Liver (tissue), 9 donors: ENCODE results near the gene MPRIP. TPM values are rescaled to one million over a fixed set of nuclear protein-coding genes. Genes with fewer than 3 reads are reported as not detected.

Source experiments
- DNase-seq: peaks from one replicate; pipeline ENCODE4 v3.0.0-alpha.2; 2017; ENCODE audit warnings: low spot score
- H3K27ac ChIP-seq, 2 donors: one replicate each; pipeline ENCODE4 v1.7.0; 2013; ENCODE audit warnings: inconsistent platforms in 2 of 2, low read length in 2 of 2, control low read depth in 1 of 2, low read depth in 1 of 2, mild to moderate bottlenecking in 1 of 2
- H3K27me3 ChIP-seq, 4 donors: one replicate each; pipeline versions ENCODE4 v1.6.1 to v1.7.0; 2013; ENCODE audit warnings: low read length in 3 of 4, inconsistent platforms in 1 of 4, mild to moderate bottlenecking in 1 of 4, moderate library complexity in 1 of 4; ENCODE audit not compliant: control insufficient read depth in 4 of 4, insufficient read depth in 4 of 4
- H3K36me3 ChIP-seq, 4 donors: one replicate each; pipeline versions ENCODE4 v1.6.1 to v1.7.0; 2013; ENCODE audit warnings: low read length in 3 of 4, mild to moderate bottlenecking in 3 of 4, low read depth in 1 of 4, moderate library complexity in 1 of 4; ENCODE audit not compliant: control insufficient read depth in 4 of 4, insufficient read depth in 3 of 4
- H3K4me1 ChIP-seq, 4 donors: one replicate each; pipeline versions ENCODE4 v1.6.1 to v1.7.0; 2013; ENCODE audit warnings: low read length in 3 of 4, mild to moderate bottlenecking in 3 of 4, moderate library complexity in 1 of 4; ENCODE audit not compliant: control insufficient read depth in 4 of 4, insufficient read depth in 4 of 4
- H3K4me3 ChIP-seq, 3 donors: one replicate each; pipeline versions ENCODE4 v1.6.1 to v1.7.0; 2013; ENCODE audit warnings: low read length in 3 of 3, control low read depth in 1 of 3, low read depth in 1 of 3, mild to moderate bottlenecking in 1 of 3
- H3K9ac ChIP-seq, 2 donors: one replicate each; pipeline ENCODE4 v1.7.0; 2013; ENCODE audit warnings: low read length in 2 of 2, mild to moderate bottlenecking in 2 of 2, moderate library complexity in 2 of 2, control low read depth in 1 of 2, low read depth in 1 of 2
- H3K9me3 ChIP-seq, 4 donors: one replicate each; pipeline versions ENCODE4 v1.6.1 to v1.7.0; 2013; ENCODE audit warnings: low read length in 3 of 4; ENCODE audit not compliant: control insufficient read depth in 4 of 4
- EGR1 ChIP-seq, 2 donors: IDR thresholded peaks; 2 replicates each; pipeline ENCODE4 v1.6.1; 2016 to 2018; ENCODE audit warnings: antibody characterized with exemption in 2 of 2, low read depth in 2 of 2
- FOXA1 ChIP-seq: IDR thresholded peaks from 2 replicates; pipeline ENCODE4 v1.6.1; 2016; ENCODE audit warnings: antibody characterized with exemption
- GABPA ChIP-seq, 2 donors: IDR thresholded peaks in 1 of 2; conservative IDR thresholded peaks in 1 of 2; 2 replicates each; pipeline ENCODE4 v1.6.1; 2016; ENCODE audit warnings: antibody characterized with exemption in 2 of 2, mild to moderate bottlenecking in 1 of 2, moderate library complexity in 1 of 2
- HNF4A ChIP-seq, 2 donors: conservative IDR thresholded peaks; 2 replicates each; pipeline ENCODE4 v1.6.1; 2016; ENCODE audit warnings: antibody characterized with exemption in 2 of 2, mild to moderate bottlenecking in 2 of 2
- HNF4G ChIP-seq: IDR thresholded peaks from 2 replicates; pipeline ENCODE4 v1.6.1; 2016; ENCODE audit warnings: antibody characterized with exemption
- NR2F2 ChIP-seq: IDR thresholded peaks from 2 replicates; pipeline ENCODE4 v1.6.1; 2016; ENCODE audit warnings: antibody characterized with exemption
- RAD21 ChIP-seq, 2 donors: IDR thresholded peaks; 2 replicates each; pipeline ENCODE4 v1.6.1; 2016; ENCODE audit warnings: antibody characterized with exemption in 2 of 2, mild to moderate bottlenecking in 2 of 2
- RXRA ChIP-seq, 2 donors: IDR thresholded peaks; 2 replicates each; pipeline ENCODE4 v1.6.1; 2017 to 2018; ENCODE audit warnings: antibody characterized with exemption in 2 of 2, mild to moderate bottlenecking in 1 of 2
- SP1 ChIP-seq: IDR thresholded peaks from 2 replicates; pipeline ENCODE4 v1.6.1; 2018; ENCODE audit warnings: antibody characterized with exemption, mild to moderate bottlenecking
- TAF1 ChIP-seq: conservative IDR thresholded peaks from 2 replicates; pipeline ENCODE4 v1.6.1; 2016; ENCODE audit warnings: antibody characterized with exemption, mild to moderate bottlenecking
- YY1 ChIP-seq: IDR thresholded peaks from 2 replicates; pipeline ENCODE4 v1.6.1; 2016; ENCODE audit warnings: antibody characterized with exemption, mild to moderate bottlenecking
- ZBTB33 ChIP-seq: IDR thresholded peaks from 2 replicates; pipeline ENCODE4 v1.6.1; 2016; ENCODE audit warnings: antibody characterized with exemption
- WGBS: extraction: QIAGEN DNeasy Blood & Tissue Kit; methylation state at CpG from one replicate; pipeline ENCODE4 v1.1.7; 2013; 5-methylcytosine and 5-hydroxymethylcytosine counted together
- polyA plus RNA-seq, 2 donors: library from polyadenylated mRNA; stranded (reverse) in 1 of 2; unstranded in 1 of 2; fragments of 200-250 nt in 1 of 2; fragments of >200 nt in 1 of 2; fragmentation: Nextera tagmentation in 1 of 2; extraction: Ambion mirVana in 1 of 2; gene quantifications; one replicate each; pipeline versions ENCODE4 v1.2.1 to v1.2.3, GENCODE V29; 2013 to 2015
- total RNA-seq, 2 donors: library from RNA; depleted of rRNA; stranded (reverse); fragments of >200 nt; gene quantifications; one replicate each; pipeline ENCODE4 v1.2.3, GENCODE V29; 2014
- TF ChIP-seq, protein P1 (sequence below): IDR thresholded peaks from 2 replicates; pipeline ENCODE4 v1.6.1; 2016; ENCODE audit warnings: antibody characterized with exemption, mild to moderate bottlenecking
- TF ChIP-seq, protein P2 (sequence below): IDR thresholded peaks from 2 replicates; pipeline ENCODE4 v1.6.1; 2016; ENCODE audit warnings: antibody characterized with exemption
- donor health status: healthy.
- donor health status: healthy.
- donor health status: healthy.
- donor health status: healthy.
- donor health status: healthy.

The MPRIP gene
- total and polyA plus RNA-seq, 4 donors, result 21.2 to 61.9 (median 34.7) TPM

- TF ChIP-seq RAD21 (IDR thresholded peaks at IDR 0.05), result no peak
- no peak for TF ChIP-seq FOXA1
- no peak for TF ChIP-seq NR2F2
- no peak overlapping the region for H3K27ac ChIP-seq
- H3K9ac ChIP-seq, result no peak overlapping the region
- no peaks in the 10 kb centered on the region for H3K9me3 ChIP-seq
- peaks cover 8 to 24% (median 18%) of the 10 kb centered on the region in 4 donors for H3K4me1 ChIP-seq
- DNase-seq, result no peak
- 80% methylated on average over 10 of the region's 10 CpGs for WGBS
- no peaks in the 10 kb centered on the region for H3K27me3 ChIP-seq
- no peak overlapping the region for H3K4me3 ChIP-seq
- H3K36me3 ChIP-seq, result no peaks in the 10 kb centered on the region
These were observed 5.7 kb upstream of the MPRIP start for GRCh38 chr17:17036524-17036998.

DNA sequence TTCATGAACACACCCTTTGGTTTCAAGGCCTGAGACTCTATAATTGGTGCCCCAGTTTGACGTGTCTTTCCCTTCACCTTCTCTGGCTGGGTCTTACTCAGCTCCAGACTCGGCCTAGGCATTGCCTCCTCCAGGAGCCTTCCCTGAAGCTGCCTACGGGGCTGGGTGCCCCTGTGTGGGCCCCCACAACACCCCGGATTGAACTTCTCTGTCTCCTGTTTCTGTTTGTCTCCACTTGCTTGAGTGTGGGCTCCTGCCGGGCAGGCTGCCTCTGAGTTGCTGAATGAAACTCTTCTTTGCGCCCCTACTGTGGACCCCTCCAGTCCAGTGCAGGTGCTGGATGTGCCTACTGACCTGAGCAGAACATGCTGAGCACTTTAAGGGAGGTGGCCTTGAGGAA lies 2.3 kb upstream of the MPRIP start:
- no peak overlapping the region for H3K9ac ChIP-seq
- no peak overlapping the region for H3K27ac ChIP-seq
- TF ChIP-seq EGR1 (IDR thresholded peaks at IDR 0.05; ENCODE audit: low read depth in 2 of 2) (no peak), TAF1 (no peak), ZBTB33 (no peak)

DNA sequence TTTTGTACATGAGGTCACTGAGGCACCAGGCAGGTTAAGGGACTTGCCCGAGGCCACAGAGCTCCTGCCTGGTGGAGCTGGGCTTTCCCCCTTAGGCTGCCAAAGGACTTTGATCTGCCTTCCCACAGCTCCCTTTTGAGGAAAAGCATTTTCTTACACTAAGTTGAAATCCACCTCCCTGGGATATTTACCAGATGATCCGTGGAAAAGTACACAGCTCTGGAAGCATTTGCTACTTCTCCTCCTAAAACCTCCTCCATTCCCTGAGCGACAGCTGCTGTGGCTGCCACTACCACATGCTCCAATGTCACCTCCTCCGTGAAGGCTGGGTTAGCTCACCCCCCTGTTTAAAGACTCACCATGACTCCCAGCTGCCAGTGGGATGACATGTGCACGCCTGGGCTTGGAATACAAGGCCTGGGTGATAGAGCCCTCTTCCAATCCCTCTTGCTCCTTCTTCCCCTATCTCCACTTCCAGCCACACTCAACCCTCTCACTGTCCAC lies 1.2 kb upstream of the MPRIP start:
- Histone ChIP-seq H3K9me3 (no peaks in the 10 kb centered on the region), H3K36me3 (no peaks in the 10 kb centered on the region), H3K9ac (no peak overlapping the region), H3K27ac (peak overlapping the region; percentile 26 to 58), H3K4me1 (peaks cover 12 to 41% (median 36%) of the 10 kb centered on the region in 4 donors), H3K4me3 (no peak overlapping the region), H3K27me3 (no peaks in the 10 kb centered on the region)
- TF ChIP-seq ZBTB33, result no peak
- no peak for TF ChIP-seq HNF4G
- peak in 1 of 2 donors; percentile 11 for TF ChIP-seq RXRA (IDR thresholded peaks at IDR 0.05)
- TF ChIP-seq RAD21 (IDR thresholded peaks at IDR 0.05), result no peak
- peak; percentile 41 for TF ChIP-seq SP1
- TF ChIP-seq FOXA1, result no peak
- TF ChIP-seq, protein P1, sequence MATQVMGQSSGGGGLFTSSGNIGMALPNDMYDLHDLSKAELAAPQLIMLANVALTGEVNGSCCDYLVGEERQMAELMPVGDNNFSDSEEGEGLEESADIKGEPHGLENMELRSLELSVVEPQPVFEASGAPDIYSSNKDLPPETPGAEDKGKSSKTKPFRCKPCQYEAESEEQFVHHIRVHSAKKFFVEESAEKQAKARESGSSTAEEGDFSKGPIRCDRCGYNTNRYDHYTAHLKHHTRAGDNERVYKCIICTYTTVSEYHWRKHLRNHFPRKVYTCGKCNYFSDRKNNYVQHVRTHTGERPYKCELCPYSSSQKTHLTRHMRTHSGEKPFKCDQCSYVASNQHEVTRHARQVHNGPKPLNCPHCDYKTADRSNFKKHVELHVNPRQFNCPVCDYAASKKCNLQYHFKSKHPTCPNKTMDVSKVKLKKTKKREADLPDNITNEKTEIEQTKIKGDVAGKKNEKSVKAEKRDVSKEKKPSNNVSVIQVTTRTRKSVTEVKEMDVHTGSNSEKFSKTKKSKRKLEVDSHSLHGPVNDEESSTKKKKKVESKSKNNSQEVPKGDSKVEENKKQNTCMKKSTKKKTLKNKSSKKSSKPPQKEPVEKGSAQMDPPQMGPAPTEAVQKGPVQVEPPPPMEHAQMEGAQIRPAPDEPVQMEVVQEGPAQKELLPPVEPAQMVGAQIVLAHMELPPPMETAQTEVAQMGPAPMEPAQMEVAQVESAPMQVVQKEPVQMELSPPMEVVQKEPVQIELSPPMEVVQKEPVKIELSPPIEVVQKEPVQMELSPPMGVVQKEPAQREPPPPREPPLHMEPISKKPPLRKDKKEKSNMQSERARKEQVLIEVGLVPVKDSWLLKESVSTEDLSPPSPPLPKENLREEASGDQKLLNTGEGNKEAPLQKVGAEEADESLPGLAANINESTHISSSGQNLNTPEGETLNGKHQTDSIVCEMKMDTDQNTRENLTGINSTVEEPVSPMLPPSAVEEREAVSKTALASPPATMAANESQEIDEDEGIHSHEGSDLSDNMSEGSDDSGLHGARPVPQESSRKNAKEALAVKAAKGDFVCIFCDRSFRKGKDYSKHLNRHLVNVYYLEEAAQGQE, result no peak
- no peak for TF ChIP-seq EGR1 (IDR thresholded peaks at IDR 0.05; ENCODE audit: low read depth in 2 of 2)
- TF ChIP-seq, protein P2, sequence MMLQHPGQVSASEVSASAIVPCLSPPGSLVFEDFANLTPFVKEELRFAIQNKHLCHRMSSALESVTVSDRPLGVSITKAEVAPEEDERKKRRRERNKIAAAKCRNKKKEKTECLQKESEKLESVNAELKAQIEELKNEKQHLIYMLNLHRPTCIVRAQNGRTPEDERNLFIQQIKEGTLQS, result no peak
- TF ChIP-seq HNF4A (conservative IDR thresholded peaks at IDR 0.05), result peak; percentile 47 to 53
- no peak for TF ChIP-seq GABPA (IDR thresholded peaks at IDR 0.05 in 1 of 2, conservative IDR thresholded peaks at IDR 0.05 in 1 of 2)
- TF ChIP-seq YY1, result no peak
- 36% methylated on average over 5 of the region's 5 CpGs for WGBS
- no peak for DNase-seq

More for the DNA sequence above, 2.3 kb upstream of the MPRIP start:
- Histone ChIP-seq H3K36me3 (no peaks in the 10 kb centered on the region), H3K4me3 (no peak overlapping the region), H3K4me1 (peaks cover 11 to 36% (median 31%) of the 10 kb centered on the region in 4 donors), H3K27me3 (no peaks in the 10 kb centered on the region), H3K9me3 (no peaks in the 10 kb centered on the region)
- DNase-seq, result no peak
- 91% methylated on average over 6 of the region's 6 CpGs for WGBS
